ENCODE data around the gene C21orf58.

DNA sequence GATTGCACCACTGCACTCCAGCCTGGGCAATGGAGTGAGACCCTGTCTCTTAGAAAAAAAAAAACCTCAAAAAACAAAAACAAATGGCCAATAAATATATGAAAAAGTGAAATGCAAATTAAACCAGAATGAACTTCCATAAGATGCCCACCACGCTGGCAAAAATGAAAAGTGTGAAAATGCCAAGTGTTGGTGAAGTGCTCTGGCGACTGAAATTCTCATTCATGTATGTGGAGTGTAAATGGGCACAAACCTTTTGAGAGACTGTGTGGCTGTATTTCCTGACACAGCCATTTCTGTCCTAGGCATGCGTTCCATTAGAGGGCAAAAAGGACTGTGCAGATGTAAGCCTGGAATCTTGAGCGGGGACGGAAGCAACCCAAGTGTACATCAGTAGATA lies 19.2 kb downstream of the C21orf58 start:
- TF ChIP-seq POLR2A (IDR thresholded peaks at IDR 0.05) (no peak), CTCF (IDR thresholded peaks at IDR 0.05) (no peak), POLR2AphosphoS5 (IDR thresholded peaks at IDR 0.05; ENCODE audit: insufficient read depth in 1 of 2, low read depth in 1 of 2) (no peak)
